Thyroid gland (tissue), 4 donors: Measurements from ENCODE around the gene CHRND.

Source experiments
- CTCF ChIP-seq, 6 experiments: fragments of 200-600 bp in 3 of 6; fragments of 450-650 bp in 3 of 6; sonication (generic) in 3 of 6; IDR thresholded peaks; one replicate each; pipeline ENCODE4 v1.5.1; 2016 to 2019; ENCODE audit warnings: antibody characterized with exemption in 6 of 6, mild to moderate bottlenecking in 2 of 6, inconsistent platforms in 1 of 6, moderate library complexity in 1 of 6
- POLR2A ChIP-seq, 2 donors: fragments of 450-650 bp; IDR thresholded peaks; one replicate each; pipeline ENCODE4 v1.6.1; 2017; ENCODE audit warnings: antibody characterized with exemption in 2 of 2, mild to moderate bottlenecking in 2 of 2, moderate library complexity in 1 of 2

- TF ChIP-seq CTCF (IDR thresholded peaks at IDR 0.05) (no peak), POLR2A (IDR thresholded peaks at IDR 0.05) (no peak)
Measured at GRCh38 chr2:232488097-232488711, 37.8 kb upstream of the CHRND start.
